CD4-positive, alpha-beta T cell treated with Interleukin-6 for 4 hours (primary cell): ENCODE data around the gene HS6ST1.

Experiments used
- DNase-seq: peaks from one replicate; pipeline ENCODE4 v3.0.0-alpha.2; 2020; ENCODE audit warnings: mixed read lengths

HS6ST1 gene

DNA sequence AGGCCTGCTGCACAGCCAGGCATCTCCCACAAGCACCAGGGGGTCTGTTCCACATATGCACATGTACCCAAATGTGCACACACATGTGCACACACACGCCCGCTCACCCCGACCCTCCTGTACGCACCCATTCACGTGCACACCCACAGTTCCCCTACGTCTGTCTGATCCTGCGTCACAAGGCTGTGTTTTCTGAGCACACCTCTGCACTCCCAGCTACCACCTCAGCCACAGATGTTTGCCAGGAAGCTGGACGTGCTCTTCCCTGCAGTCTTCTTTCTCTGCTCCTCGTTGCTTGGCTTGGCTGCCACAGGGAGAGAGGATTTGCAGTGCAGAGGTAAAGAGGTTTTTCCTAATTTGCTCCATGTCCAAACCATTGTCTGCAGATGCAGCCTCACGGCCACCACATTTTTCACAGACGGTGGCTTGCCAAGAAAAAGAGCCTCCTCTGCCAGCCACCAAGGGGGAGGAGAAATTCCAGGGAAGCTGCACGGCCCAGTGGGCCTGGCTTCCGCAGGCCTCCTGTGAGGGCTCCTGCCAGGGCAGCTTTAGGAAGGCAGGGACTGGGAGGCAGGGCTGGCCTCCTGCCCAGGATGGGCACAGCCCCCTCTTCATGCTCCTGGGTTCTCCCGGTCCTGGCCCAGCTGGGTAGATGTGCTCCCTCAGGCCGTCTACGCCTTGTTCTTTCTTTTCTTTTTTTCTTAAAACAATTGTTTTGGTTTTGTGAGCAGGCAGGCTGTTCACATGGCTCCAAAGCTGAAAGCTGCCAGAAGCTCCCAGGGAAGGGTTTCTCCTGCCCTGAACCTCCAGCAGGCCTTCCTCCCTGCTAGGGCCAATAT, 29.3 kb upstream of the HS6ST1 start:
- DNase-seq = no peak

DNA sequence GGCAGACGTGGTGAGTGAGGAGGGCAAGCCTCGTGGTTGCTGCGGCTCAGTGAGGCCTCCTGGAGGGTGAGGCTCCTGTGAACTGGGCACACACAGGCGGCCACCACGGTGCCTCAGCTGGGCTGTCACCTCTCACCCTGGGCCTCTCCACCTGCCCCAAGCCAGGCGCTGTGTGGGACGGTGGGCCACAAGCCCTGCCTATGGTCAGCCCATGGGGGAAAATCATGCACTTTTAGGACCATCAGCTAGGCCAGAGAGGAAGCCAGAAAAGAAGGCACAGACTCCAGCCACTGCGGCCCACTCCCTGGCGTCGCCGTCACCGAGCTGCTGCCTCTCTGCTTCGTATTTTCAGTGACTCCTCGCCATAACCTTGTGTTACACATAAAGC, 28.5 kb upstream of the HS6ST1 start:
- no peak for DNase-seq

DNA sequence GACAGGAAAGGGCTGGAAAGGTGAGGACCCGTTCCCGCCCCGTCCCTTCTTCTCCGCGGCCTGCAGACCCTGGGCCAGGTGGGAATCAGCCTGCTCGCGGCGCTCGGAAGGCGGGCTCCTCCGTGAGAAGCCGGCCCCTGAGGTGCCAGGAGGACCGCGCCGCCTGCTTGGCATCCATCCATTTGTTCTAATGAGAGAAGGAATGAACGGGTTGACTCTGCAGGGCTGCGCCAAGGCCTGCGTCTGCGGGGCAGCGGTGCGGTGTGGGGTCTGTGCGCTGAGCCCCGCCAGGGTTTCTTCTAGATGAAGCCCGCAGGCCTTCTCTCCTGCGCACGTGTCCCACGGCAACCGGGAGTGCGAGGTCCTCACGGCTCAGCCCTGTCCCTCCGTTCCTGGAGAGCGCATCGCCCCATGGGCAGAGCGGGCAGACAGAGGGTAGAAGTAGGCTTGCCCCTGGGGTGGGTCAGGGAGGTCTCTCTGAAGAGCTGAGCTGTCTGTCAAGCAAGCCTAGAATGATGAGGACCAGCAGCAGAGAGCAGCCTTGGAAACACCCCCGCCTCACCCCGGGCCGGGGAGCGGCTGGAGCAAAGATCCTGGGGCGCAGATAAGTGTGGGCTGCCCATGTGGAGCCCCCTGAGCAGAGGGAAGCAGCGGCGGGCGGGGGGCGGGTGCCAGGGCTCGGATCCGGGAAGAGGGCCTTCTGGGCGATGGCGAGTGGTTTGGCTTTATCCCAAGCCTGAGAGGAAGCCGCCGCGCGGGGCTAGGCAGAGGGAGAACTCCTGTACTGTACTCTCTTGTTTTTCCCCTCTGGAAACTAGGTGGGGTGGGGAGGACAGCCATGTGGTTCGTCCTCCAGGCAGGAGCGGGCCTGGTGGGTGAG, 27.9 kb upstream of the HS6ST1 start:
- no peak for DNase-seq

DNA sequence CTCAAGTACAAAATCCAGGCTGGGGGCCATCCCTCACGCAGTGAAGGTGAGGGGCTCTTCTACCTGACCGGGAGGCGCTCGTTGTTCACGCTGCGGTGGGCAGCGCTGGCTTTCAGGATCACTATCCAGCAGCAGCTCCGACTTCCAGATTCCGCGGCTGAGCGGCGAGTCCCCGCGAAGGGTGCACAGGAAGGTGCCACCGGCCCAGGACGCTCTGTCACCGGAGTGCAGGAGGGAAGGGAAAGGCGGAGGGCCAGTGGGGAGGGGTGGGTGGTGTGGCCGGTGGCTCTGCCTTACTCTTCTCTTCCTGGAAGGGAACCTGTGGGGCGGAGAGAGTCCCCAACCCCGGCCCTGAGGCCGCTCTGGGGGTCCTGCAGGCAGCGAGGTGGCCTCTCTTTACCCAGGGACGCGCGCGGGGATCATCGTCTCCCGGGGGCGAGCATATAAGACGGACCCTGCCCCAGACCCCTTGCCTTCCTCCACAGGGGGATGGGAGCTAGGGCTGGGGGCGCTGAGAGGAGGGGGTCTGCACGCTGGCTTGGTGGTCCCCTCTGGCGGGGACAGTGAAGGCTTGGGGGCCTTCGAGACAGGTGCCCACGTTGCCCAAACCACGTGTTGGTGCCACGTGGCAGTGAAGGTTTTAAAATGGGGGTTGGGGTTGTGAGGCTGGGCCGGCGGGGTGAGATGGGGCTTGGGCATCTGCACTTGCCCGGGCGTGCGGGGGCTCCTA, 26.9 kb upstream of the HS6ST1 start:
- no peak for DNase-seq

DNA sequence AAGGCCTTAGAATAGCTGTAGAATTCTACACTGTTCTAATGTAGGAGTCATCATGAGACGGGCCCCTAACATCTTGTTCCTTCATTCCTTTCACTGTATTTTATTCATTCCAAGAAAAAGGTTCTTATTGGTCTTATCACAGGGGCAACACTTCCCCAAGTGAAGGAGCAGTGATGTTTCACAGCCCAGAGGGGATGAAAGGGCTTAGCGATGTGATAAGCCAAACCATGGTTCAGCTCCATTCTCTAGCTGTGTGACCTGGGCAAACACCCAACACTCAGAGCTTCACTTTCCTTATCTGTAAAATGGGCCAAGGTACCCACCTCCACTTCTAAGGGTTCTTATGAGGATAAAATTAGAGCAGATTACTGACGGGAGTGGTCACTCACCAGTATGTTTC, 25.4 kb upstream of the HS6ST1 start:
- DNase-seq = no peak

DNA sequence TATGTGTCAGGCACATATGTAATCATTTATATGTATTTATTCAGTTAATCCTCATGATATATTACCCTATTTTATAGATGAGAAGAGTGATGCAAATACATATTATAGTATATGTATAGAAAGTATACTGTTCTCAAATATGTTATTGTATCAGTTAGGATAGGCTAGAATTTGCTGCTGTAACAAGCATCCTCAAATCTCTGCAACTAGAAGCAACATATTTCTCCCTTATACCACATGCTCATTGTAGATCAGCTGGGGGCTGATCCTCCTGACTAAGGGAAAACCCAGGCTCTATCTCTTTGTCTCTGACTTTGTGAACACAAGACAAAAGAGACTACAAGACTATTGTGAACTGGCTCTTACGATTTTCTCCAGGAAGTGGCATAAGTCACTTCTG, 24.8 kb upstream of the HS6ST1 start:
- no peak for DNase-seq

DNA sequence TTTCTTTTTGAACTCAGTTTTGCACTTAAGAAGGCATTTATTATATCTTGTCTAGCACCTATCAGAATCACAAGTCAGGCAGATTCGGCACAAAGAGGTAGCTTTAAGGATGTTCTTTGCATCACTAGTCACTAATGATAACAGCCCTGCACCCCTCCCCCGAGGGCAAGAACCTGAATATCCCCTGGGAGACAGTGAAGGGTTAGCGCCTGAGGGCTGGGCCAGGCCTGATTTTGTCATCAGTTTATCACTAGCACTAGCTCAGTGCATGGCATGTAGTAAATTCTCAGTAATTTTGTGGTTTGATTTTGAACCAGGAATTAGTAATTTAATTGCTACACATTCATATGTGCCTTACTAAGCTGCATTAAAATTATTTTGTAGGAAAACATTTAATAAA, 23.9 kb upstream of the HS6ST1 start:
- DNase-seq = no peak

DNA sequence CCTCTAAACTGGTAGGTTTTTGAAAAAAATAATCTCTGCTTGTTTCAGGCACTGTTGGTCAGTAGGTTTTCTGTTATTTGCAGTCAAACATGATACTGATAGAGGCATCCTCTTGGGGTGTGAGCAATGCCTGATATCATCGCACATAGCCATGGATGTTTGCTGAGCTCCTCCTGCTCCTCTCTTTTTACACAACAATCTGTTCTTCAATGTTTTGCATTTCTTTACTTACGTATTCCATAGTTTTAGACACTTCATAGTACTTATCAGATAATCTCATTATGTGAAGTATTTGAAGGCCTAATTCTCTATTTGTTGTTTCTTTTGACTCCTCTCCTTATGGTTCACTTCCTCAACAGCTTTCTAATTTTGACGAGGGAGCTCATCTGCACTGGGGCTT, 23.0 kb upstream of the HS6ST1 start:
- no peak for DNase-seq

DNA sequence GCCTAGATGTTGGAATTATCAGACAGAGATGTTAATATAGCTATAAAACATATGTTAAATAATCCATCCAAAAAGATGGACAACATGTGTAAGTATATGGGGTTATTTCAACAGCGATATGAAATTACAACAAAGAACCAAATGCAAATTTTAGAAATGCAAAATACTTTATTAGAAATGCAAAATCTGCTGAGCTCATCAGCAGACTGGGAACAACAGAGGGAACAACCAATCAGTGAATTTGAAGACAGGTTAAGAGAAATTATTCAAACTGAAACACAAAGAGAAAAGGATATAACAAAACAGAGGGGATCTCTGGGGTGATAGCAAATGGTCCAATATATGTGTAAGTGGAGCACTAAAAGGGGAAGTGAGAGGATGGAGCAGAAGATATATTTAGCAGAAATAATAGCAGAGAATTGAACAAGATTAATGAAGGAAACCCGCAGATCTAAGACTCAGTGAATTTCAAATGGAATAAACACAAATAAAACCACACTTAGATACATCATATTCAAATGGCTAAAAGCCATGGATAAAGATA, 13.5 kb upstream of the HS6ST1 start:
- no peak for DNase-seq

DNA sequence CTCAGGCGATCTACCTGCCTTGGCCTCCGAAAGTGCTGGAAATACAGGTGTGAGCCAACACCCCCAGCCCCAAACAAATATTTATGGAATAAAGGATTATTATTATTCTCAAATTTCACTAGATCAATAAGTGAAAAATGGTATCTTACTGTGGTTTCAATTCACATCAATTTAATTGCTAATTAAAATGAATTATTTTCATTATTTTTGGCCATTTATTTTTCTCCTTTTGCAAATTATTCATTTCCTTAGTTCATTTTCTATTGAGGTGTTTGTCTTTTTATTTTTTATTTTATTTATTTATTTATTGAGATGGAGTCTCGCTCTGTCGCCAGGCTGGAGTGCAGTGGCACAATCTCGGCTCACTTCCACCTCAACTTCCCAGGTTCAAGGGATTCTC, 11.9 kb upstream of the HS6ST1 start:
- DNase-seq = no peak

DNA sequence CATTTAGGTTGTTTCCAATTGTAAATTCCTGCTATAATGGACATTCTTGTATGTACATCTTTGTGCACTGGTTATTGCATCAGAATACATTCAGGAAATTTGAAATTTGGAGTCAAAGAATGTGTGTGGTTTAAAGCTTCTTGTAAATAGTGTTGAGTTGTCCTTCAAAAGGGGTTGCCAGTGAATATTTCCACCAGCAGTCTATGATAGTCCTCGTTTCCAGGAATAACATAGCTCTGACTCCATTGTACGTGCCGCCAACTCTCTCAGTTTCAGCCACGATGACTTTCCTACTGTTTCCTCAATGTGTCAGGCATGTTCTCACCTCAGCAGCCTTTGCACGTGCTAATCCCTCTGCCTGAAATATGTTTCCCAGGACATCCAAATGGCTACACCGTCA, 10.9 kb upstream of the HS6ST1 start:
- no peak for DNase-seq

DNA sequence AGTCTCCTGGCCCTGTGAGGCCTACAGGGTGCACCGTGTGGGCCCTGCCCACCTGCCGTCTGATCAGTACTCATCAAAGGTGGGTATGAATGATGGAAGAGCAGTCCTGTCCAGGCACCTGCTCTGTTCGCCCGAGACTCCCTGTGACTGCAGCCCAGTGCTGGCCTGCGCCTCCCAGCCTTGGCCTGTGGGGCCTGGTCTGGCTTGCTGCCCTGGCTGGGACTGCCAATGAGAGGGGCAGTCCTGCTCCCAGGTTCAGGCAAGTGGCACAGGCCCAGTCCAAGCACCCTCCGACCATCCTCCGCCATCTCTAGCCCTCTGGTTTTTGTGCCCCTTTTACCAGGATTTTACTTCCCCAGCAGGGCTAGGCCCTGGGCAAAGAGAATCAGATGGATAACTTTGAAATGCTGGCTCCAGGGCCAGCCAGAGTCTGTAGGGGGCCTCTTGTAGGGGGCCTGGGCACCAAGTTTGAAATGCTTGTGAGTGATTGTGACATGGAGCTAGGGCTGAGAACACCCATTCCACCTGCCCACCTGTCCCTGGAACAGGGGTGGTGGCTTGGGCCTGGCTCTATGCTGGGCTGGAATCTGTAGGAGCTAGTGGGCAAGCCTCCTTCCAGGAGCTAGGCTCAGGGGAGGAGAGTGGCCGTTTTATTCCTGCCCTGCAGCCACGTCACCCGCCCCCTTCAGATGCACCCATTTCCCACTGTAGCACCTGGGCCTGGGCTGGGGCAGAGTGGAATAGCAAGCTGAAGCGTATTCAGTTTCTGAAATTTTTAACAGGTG, 8.7 kb upstream of the HS6ST1 start:
- no peak for DNase-seq

DNA sequence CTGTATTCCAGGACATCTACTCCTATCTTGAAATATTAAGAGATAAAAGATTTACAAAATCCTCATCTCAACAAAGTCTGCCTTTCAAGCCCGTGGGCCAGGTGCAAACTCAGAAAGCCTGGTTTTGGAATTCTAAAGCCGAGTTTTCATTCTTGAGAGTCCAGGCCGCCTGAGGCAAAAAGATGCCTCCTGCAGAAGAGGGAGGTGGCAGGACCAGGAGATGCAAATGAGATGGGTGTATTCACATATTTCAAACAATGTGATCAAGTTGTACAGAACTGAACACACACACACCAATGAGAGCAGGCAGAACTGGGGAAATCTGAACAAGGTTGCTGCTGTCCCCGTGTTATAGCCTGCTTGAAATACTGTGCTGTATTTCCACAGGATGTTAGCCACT, 7.7 kb upstream of the HS6ST1 start:
- DNase-seq = no peak

DNA sequence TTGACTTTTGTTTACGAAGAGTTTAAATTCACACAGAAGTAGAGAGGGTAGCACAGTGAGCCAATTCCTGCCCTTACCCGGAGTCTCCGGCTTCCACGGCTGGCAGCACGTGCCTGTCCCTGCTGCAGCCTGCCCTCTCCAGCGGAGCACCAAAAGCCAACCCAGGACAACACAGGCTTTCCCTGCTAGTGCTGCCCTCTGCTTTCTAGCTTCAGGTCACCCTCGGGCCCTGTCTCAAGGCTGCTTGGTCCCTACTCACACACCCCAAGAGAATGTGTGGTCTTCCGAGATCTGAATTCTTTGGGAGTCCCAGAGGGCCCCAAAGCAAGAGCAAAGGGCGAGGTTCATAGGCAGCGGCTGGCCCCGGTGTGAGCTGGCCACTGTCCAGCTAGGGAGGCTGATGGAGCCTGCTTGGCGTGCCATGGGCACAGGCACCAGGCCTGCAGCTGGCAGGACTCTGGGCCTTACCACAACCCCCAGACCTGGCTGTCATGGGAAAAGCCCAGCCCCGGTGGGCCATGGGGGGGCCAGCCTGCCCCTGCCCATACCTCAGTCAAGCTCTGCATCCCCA, 7.0 kb upstream of the HS6ST1 start:
- DNase-seq = no peak

DNA sequence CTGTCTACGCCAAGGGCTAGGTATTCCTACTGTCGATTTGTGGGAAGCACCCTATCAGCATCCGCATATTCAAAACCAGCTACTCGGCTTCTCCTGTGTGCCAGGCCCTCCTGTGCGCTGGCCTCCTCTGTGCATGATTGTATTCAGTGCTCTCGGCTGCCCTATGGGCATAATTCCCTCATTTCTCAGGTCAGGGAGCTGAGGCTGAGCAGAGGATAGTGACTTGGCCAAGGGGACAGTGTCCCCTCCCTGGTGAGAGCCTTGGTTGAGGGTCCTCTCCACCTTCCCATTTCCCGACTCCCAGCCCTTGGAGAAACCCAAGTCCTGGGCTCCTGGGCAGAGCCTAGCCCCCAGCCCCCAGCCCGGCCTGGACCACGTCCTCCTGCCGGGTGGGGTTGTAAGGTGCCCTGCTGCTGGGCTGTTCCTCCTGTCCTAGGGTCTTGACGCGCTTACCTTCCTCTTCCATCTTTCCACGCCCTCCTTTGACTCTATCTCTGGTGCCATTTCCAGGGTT, 6.3 kb upstream of the HS6ST1 start:
- DNase-seq = no peak

DNA sequence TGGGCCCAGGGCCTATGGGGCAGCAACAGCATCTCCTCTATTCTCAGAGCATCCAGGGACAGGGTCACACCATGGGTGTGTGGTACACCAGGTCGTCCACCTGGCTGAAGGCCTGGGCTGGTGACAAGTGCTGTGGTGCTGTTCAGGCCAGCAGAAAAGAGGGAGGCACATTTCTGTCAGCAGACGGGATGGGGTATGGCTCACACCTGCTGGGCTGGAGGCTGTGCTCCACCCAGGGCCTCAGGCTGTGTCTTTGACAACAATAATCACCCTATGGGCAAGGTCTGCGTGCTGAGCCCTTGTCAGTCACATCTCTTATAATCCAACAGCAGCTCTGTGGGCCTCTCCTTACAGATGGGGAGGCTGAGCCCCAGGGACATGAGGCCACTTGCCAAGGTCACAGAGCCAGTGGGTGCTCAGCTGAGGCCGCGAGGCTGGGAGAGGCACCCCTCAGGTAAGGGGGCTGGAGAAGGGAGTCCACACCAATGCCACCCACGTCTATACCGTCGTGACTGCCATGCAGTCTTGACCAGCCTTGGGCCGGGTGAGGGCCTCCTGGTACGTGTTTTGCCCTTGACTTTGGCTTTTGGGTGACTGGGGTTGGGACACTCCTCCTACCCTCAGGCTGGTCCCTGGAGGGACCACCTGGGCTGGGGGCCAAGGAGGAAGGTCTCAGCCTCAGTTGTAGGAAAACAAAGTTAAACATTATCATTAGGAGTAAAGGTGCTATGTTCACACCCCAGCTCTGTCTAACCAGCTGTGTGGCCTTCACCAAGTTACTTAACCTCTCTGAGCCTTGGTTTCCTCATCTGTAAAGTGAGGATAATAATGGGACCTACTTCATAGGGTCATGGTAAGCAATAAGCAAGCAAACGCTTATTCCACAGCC, 5.6 kb upstream of the HS6ST1 start:
- DNase-seq = no peak

DNA sequence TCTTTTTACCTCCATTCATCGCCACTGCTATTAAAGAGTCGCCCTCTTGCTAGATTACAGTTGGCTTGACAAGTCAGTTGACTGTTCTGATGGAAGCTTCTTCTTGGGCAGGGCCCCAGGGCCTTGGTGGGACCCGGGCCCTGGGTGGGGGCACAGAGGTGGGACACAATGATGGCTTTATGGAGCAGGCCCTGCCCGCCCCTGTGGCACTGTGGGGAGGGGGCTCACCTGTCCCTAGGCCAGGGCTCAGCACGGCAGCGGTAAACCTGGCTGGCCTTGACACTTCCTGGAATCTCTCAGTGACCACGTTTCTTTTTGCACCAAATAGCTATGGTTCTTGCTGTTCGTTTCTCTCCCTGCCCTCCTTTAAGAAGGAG, 4.9 kb upstream of the HS6ST1 start:
- DNase-seq = no peak

DNA sequence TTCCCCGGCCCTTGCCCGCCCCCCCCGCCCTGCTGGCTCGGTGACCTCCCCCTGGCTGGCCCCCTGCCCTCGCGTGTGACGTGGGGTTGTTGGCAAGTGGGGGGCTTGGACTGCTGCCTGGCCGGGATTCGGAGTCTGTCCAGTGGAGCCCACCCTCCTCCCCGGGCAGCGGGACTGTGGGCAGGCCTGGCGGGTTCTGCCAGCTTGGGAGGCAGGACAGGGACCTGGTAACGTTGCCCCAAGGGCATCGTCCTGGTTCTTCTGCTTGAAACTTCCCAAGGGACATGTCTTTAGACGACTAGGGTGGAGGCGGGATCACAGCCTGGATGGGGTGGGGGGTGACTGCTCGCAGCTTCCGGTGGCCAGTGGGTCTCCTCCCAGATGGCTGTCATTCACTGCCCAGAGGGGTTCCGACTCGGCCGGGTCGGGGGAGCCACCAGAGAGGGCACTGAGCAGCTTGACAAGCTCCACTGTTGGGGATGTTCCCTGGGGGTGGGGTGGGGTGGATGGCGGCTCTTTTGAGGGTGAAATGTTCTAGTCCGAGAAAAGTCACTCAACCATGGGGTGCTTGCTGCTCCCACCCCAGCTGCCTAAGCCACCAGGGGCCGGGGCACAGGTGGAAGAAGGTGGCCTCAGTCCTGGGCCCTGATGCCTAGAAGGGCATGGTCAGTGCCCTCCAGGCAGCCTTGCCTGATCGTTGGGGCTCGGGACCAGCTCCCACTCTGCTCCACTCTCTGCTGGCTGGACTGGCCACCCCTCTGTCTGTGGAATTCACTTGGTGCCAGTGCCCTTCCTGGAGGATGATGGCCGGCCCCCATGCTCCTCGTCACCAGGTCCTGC, 4.3 kb upstream of the HS6ST1 start:
- DNase-seq = no peak

DNA sequence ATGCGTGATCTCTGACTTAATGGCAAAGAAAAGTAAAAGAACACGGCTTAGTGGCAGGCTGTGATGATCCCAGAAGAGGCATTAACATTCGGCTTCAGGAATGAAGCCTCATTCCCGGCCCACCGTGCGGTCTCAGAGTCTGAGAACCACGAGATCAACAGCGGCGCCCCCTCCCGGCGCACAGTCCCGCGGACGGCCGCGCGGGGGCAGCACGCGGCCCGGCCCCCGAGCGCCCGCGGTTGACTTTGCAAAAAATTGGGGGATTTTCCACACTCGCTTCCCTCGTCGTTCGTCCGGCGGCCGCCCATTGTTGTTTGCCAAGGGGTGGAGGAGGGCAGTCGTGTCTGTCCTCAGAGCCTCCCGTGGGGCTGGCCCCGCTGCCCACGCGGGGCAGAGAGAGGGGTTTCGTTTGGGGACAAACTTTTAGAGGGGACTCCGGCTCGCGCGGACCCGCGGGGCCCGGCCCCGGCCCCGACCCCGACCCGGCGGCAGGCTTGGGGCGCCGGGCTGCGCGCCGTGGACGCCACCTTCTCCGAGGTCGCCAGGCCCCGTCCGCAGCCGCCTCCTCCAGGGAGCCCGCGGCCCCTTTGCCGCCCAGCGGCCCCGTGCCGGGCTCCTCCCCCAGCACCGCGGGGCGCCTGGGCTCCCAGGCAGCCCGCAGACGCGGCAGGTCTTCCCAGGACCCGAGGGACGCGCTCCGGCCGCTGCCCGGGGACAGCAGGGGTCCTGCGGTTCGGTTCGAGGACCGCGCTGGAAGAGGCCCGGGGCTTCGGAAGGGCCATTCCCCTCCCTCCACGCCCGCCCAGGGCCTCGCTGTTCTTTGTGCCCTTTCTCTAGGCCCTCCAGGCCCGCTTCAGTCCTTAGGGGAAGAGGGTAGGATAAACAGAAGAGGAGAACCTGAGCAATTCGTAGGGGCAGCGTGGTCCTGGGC, 3.4 kb upstream of the HS6ST1 start:
- peak; percentile 83 for DNase-seq
